SIG-M5 (cell line): ENCODE data around the gene TSPAN19.
"Not testable (repeated sequence)": the region's sequence is repeated elsewhere in the genome, so short reads cannot be mapped to it uniquely, and the experiment has no call there.

ENCODE experiments used
- DNase-seq: peaks from one replicate; lab custom pipeline; 2025; lab: John Stamatoyannopoulos, UW

TSPAN19 gene

GRCh38 chr12:85036234-85036707 lies at the start of gene TSPAN19, which contains the start of gene LRRIQ1:
Gene TSPAN19, minus strand, starts transcription at chr12:85036277. Its CDS starts 6,331 bp downstream, at chr12:85029946.
Gene LRRIQ1, plus strand, starts transcription at chr12:85036351. Its CDS starts 1,826 bp downstream, at chr12:85038177.
- no peak for DNase-seq

- DNase-seq: no peak
These were observed 49.0 kb upstream of the TSPAN19 start for GRCh38 chr12:85085066-85085465.

GRCh38 chr12:85076688-85077430 lies 40.8 kb upstream of the TSPAN19 start:
- DNase-seq: no peak

- DNase-seq: no peak
These were observed 36.7 kb upstream of the TSPAN19 start for GRCh38 chr12:85072826-85073225.

- no peak for DNase-seq
These were observed 29.9 kb upstream of the TSPAN19 start for GRCh38 chr12:85065837-85066482.

- DNase-seq: no peak
These were observed 24.8 kb upstream of the TSPAN19 start for GRCh38 chr12:85060916-85061315.

GRCh38 chr12:85059594-85059993 lies 23.5 kb upstream of the TSPAN19 start:
- no peak for DNase-seq

- no peak for DNase-seq
These were observed 22.3 kb upstream of the TSPAN19 start for GRCh38 chr12:85058339-85058738.

GRCh38 chr12:85057370-85057963 lies 21.4 kb upstream of the TSPAN19 start:
- DNase-seq: no peak

- no peak for DNase-seq
These were observed 7.8 kb upstream of the TSPAN19 start for GRCh38 chr12:85043829-85044228.

- no peak for DNase-seq
These were observed 5.3 kb upstream of the TSPAN19 start for GRCh38 chr12:85041395-85041794.

GRCh38 chr12:85036733-85037132 lies 656 bp upstream of the TSPAN19 start:
- no peak for DNase-seq

GRCh38 chr12:85029456-85029855 lies 6.6 kb downstream of the TSPAN19 start:
- DNase-seq: no peak

GRCh38 chr12:85018098-85018497 lies 18.0 kb downstream of the TSPAN19 start:
- DNase-seq: no peak

- no peak for DNase-seq
These were observed 18.5 kb downstream of the TSPAN19 start for GRCh38 chr12:85017618-85018017.

GRCh38 chr12:85017133-85017532 lies 18.9 kb downstream of the TSPAN19 start:
- no peak for DNase-seq

GRCh38 chr12:85016413-85016812 lies 19.7 kb downstream of the TSPAN19 start:
- no peak for DNase-seq

- DNase-seq: no peak
These were observed 28.2 kb downstream of the TSPAN19 start for GRCh38 chr12:85007836-85008235.

GRCh38 chr12:85006206-85006605 lies 29.9 kb downstream of the TSPAN19 start:
- DNase-seq: no peak

- DNase-seq: no peak
These were observed 30.5 kb downstream of the TSPAN19 start for GRCh38 chr12:85005615-85006014.

- DNase-seq: not testable (repeated sequence)
These were observed 31.0 kb downstream of the TSPAN19 start for GRCh38 chr12:85005047-85005446.

GRCh38 chr12:85004204-85004603 lies 31.9 kb downstream of the TSPAN19 start:
- DNase-seq: no peak

- no peak for DNase-seq
These were observed 33.2 kb downstream of the TSPAN19 start for GRCh38 chr12:85002778-85003296.
